HCT116 (cell line): ENCODE data around the gene SORL1. TPM values are rescaled to one million over a fixed set of nuclear protein-coding genes. Genes with fewer than 3 reads are reported as not detected.

Experiments used
- ATAC-seq: fragments of 200-7000 bp; cut with Tn5 transposase; 2 replicates; pipeline ENCODE4 v1.9.1; 2020; ENCODE audit warnings: mild to moderate bottlenecking, moderate library complexity
- BruUV-seq: library from RNA; stranded (reverse); fragments of 400-500 nt; replicated peaks from 2 replicates; lab custom pipeline; 2021; lab: Mats Ljungman, UMichigan
- CTCF ChIA-PET: fragments of 300-600 bp; sonication (Branson Sonifier 250); formaldehyde crosslinking; loops from one replicate; lab custom pipeline; 2021; ENCODE audit warnings: antibody characterized with exemption; lab: Charles Lee
- POLR2A ChIA-PET: fragments of 300-600, 350-600 bp; sonication (Branson Sonifier 250); formaldehyde crosslinking; loops from one replicate; lab custom pipeline; 2021; ENCODE audit warnings: antibody characterized with exemption; lab: Charles Lee
- RAD21 ChIA-PET, 2 experiments: fragments of 300-600 bp; sonication (Branson Sonifier 250); formaldehyde crosslinking; loops; one replicate each; lab custom pipeline; 2023; ENCODE audit warnings: low total read pairs in 2 of 2; ENCODE audit not compliant: uncharacterized antibody in 2 of 2, unreplicated experiment in 2 of 2, low non-redundant PET in 1 of 2; lab: Charles Lee
- DNase-seq: peaks from one replicate; pipeline ENCODE4 v3.0.0-alpha.2; 2010; ENCODE audit warnings: low read depth, low spot score
- H2AFZ ChIP-seq: fragments of 200-600 bp; shearing (Covaris generic), sonication (generic); 2 replicates; pipeline ENCODE4 v1.6.1; 2017; ENCODE audit warnings: low read depth, mixed run types, mixed read lengths, antibody characterized with exemption, low read length; ENCODE audit not compliant: poor library complexity, severe bottlenecking
- H3K27ac ChIP-seq: 2 replicates; pipeline ENCODE4 v1.5.1; 2012; ENCODE audit warnings: low read depth, low read length
- H3K27me3 ChIP-seq: fragments of 200-600 bp; sonication (generic); 2 replicates; pipeline ENCODE4 v1.6.1; 2016; ENCODE audit warnings: mixed run types, low read length, mixed read lengths; ENCODE audit not compliant: insufficient read depth
- H3K36me3 ChIP-seq, 2 experiments: fragments of 200-500 bp in 1 of 2; fragments of 200-600 bp in 1 of 2; sonication (Bioruptor generic) in 1 of 2; sonication (generic) in 1 of 2; 2 replicates each; pipeline versions ENCODE4 v1.5.1 to v1.6.1; 2014 to 2016; ENCODE audit warnings: low read length in 2 of 2, inconsistent platforms in 1 of 2, mixed read lengths in 1 of 2, mixed run types in 1 of 2; ENCODE audit not compliant: insufficient read depth in 2 of 2, control insufficient read depth in 1 of 2
- H3K4me1 ChIP-seq, 2 experiments: fragments of 200-600 bp in 1 of 2; sonication (generic) in 1 of 2; 2 replicates each; pipeline versions ENCODE4 v1.5.1 to v1.6.1; 2012 to 2017; ENCODE audit warnings: low read length in 2 of 2, inconsistent platforms in 1 of 2, mild to moderate bottlenecking in 1 of 2, mixed read lengths in 1 of 2, mixed run types in 1 of 2, moderate library complexity in 1 of 2; ENCODE audit not compliant: insufficient read depth in 2 of 2, control insufficient read depth in 1 of 2
- H3K4me2 ChIP-seq: fragments of 200-600 bp; sonication (generic); 2 replicates; pipeline ENCODE4 v1.6.1; 2017; ENCODE audit warnings: mixed run types, low read length, mixed read lengths
- H3K4me3 ChIP-seq, 2 experiments: fragments of 200-600 bp in 1 of 2; sonication (generic) in 1 of 2; replicated peaks in 1 of 2; 2 replicates each; pipeline ENCODE4 v1.5.1; 2011 to 2016; ENCODE audit warnings: low read length in 2 of 2, control low read depth in 1 of 2, low read depth in 1 of 2, mild to moderate bottlenecking in 1 of 2, mixed read lengths in 1 of 2, mixed run types in 1 of 2
- H3K79me2 ChIP-seq: fragments of 200-600 bp; sonication (generic); 2 replicates; pipeline ENCODE4 v1.6.1; 2017; ENCODE audit warnings: mild to moderate bottlenecking, mixed run types, low read length, moderate library complexity, mixed read lengths; ENCODE audit not compliant: insufficient read depth
- H3K9ac ChIP-seq: fragments of 200-600 bp; sonication (generic); 2 replicates; pipeline ENCODE4 v1.6.1; 2016; ENCODE audit warnings: low read length, mixed read lengths
- H3K9me2 ChIP-seq: fragments of 200-600 bp; sonication (generic), shearing (Covaris generic); 2 replicates; pipeline ENCODE4 v1.6.1; 2017; ENCODE audit warnings: mixed run types, mild to moderate bottlenecking, moderate library complexity; ENCODE audit not compliant: insufficient read depth
- H3K9me3 ChIP-seq, 2 experiments: fragments of 200-500 bp in 1 of 2; fragments of 200-600 bp in 1 of 2; sonication (Bioruptor generic) in 1 of 2; sonication (generic) in 1 of 2; 2 replicates each; pipeline ENCODE4 v1.6.1; 2014 to 2017; ENCODE audit warnings: low read length in 2 of 2, mixed read lengths in 2 of 2, inconsistent platforms in 1 of 2, low read depth in 1 of 2, mild to moderate bottlenecking in 1 of 2, mixed run types in 1 of 2, moderate library complexity in 1 of 2; ENCODE audit not compliant: control insufficient read depth in 1 of 2, insufficient read depth in 1 of 2
- H4K20me1 ChIP-seq: fragments of 200-600 bp; sonication (generic), shearing (Covaris generic); 2 replicates; pipeline ENCODE4 v1.6.1; 2017; ENCODE audit warnings: mixed run types, mild to moderate bottlenecking, moderate library complexity; ENCODE audit not compliant: insufficient read depth
- CEBPB ChIP-seq: IDR thresholded peaks from 2 replicates; pipeline ENCODE4 v1.6.1; 2012; ENCODE audit warnings: low read depth
- CTCF ChIP-seq, 3 experiments: fragments of 200-600 bp in 1 of 3; sonication (generic) in 1 of 3; IDR thresholded peaks in 2 of 3; conservative IDR thresholded peaks in 1 of 3; 2 replicates each; pipeline ENCODE4 v1.5.1; 2012 to 2017; ENCODE audit warnings: low read depth in 2 of 3, low read length in 2 of 3, antibody characterized with exemption in 1 of 3, borderline replicate concordance in 1 of 3, control low read depth in 1 of 3, mild to moderate bottlenecking in 1 of 3, mixed read lengths in 1 of 3, mixed run types in 1 of 3, moderate library complexity in 1 of 3; ENCODE audit not compliant: insufficient read depth in 1 of 3
- ELF1 ChIP-seq: IDR thresholded peaks from 2 replicates; pipeline ENCODE4 v1.6.1; 2012; ENCODE audit warnings: low read depth, borderline replicate concordance
- EZH2 ChIP-seq: fragments of 200-600 bp; sonication (generic); IDR thresholded peaks from 2 replicates; pipeline ENCODE4 v1.6.1; 2017; ENCODE audit warnings: antibody characterized with exemption, mixed run types
- POLR2A ChIP-seq: IDR thresholded peaks from 2 replicates; pipeline ENCODE4 v1.7.0; 2011; ENCODE audit warnings: borderline replicate concordance; ENCODE audit not compliant: insufficient read depth, insufficient read length; ENCODE audit errors: extremely low read depth
- POLR2AphosphoS5 ChIP-seq: IDR thresholded peaks from 2 replicates; pipeline ENCODE4 v1.6.1; 2011; ENCODE audit warnings: mild to moderate bottlenecking, low read depth, low read length, moderate library complexity
- RAD21 ChIP-seq: IDR thresholded peaks from 2 replicates; pipeline ENCODE4 v1.6.1; 2012; ENCODE audit warnings: low read depth, mild to moderate bottlenecking
- SIN3A ChIP-seq: IDR thresholded peaks from 2 replicates; pipeline ENCODE4 v1.6.1; 2012; ENCODE audit warnings: low read depth
- SRF ChIP-seq: IDR thresholded peaks from 2 replicates; pipeline ENCODE4 v1.6.1; 2012; ENCODE audit warnings: low read depth
- TCF7L2 ChIP-seq: IDR thresholded peaks from 2 replicates; pipeline ENCODE4 v1.7.0; 2011; ENCODE audit warnings: borderline replicate concordance, inconsistent platforms; ENCODE audit not compliant: insufficient read depth, insufficient read length; ENCODE audit errors: extremely low read depth
- ZNF274 ChIP-seq: fragments of 200-500 bp; sonication (Bioruptor generic); IDR thresholded peaks from 2 replicates; pipeline ENCODE4 v1.6.1; 2014; ENCODE audit warnings: mild to moderate bottlenecking, low read depth, low read length, inconsistent platforms
- intact Hi-C: fragments of 100-400 bp; cut with micrococcal nuclease; formaldehyde crosslinking; loops from 2 replicates; pipeline ENCODE4 v1.10.0; 2022
- total RNA-seq: library from RNA; stranded (reverse); gene quantifications from one replicate; pipeline ENCODE4 v1.2.1, GENCODE V29; 2021; ENCODE audit not compliant: unreplicated experiment

SORL1 gene
- total RNA-seq, 1 experiment from 2014 or later: 17.4 TPM

DNA sequence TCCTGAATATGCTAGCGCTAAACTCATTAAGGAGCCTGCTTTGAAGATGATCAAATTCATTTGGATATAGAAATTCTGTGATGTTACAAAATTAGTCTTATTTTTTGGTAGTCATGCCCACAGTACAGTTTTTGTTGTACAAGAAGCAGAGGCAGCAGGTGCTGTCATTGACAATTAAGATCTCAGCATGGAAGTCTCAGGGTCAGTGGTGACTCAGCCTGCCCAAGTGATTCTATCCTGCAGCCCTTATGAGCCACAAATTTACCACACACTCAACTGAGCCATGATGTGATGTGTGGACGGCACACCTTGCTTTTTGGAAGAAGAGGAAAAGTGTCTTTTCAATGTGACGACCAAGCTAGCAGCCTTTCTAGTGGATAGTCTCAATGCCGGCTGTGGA is 154.2 kb downstream of the SORL1 start:
- Histone ChIP-seq H3K79me2 (no peaks in the 10 kb centered on the region), H3K4me1 (no peaks in the 10 kb centered on the region), H3K4me2 (no peak overlapping the region), H3K9me3 (no peaks in the 10 kb centered on the region), H3K27ac (no peak overlapping the region), H3K9ac (no peak overlapping the region), H3K9me2 (no peaks in the 10 kb centered on the region), H4K20me1 (no peaks in the 10 kb centered on the region), H3K4me3 (no peak overlapping the region), H2AFZ (no peak overlapping the region), H3K36me3 (no peaks in the 10 kb centered on the region), H3K27me3 (no peaks in the 10 kb centered on the region)
- DNase-seq (no peak), ATAC-seq (no peak)
- ChIA-PET RAD21 (no interaction called here), CTCF (no interaction called here), POLR2A (no interaction called here)
- intact Hi-C loops: no loop called here
- TF ChIP-seq EZH2 (no peak), SRF (no peak), SIN3A (no peak), POLR2A (no peak), POLR2AphosphoS5 (no peak), ELF1 (no peak), ZNF274 (no peak), RAD21 (no peak), TCF7L2 (no peak)
- no TSS peak for BruUV-seq

DNA sequence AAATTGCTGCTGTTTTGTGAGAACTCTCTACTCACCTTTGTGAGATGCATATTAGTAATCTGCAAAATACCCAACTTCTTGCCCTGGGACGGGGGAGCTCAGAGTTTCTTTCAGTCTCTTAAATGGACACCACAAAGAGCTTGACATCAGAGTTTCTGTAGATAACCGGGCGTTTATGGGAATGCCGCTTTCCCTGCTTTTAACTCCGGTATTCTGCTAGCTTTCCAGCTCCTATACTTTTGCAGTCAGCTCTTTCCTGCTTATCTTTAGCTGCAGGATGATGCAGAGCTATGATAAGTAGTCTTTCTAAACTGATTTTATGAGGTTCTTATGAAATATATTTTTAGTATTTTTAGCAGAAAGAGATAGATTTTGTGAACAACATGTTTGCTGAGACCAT is 155.2 kb downstream of the SORL1 start:
- Histone ChIP-seq H3K9ac (no peak overlapping the region), H3K4me3 (no peak overlapping the region), H3K36me3 (no peaks in the 10 kb centered on the region), H3K9me2 (no peaks in the 10 kb centered on the region), H3K4me2 (no peak overlapping the region), H3K27me3 (no peaks in the 10 kb centered on the region), H3K9me3 (no peaks in the 10 kb centered on the region), H3K27ac (no peak overlapping the region)
- BruUV-seq: no TSS peak
- no peak for DNase-seq
- CTCF ChIA-PET: no interaction called here
- intact Hi-C loops: no loop called here
- no peak for TF ChIP-seq CTCF (IDR thresholded peaks at IDR 0.05 in 2 of 3, conservative IDR thresholded peaks at IDR 0.05 in 1 of 3; ENCODE audit: borderline replicate concordance in 1 of 3, insufficient read depth in 1 of 3, low read depth in 2 of 3, low read length in 2 of 3)
- TF ChIP-seq CEBPB: no peak
- TF ChIP-seq ELF1: no peak
- TF ChIP-seq, all 23 proteins: peak for 0
- ChIA-PET RAD21 (no interaction called here), POLR2A (interaction anchor here (0.6 kb wide), 1 partner anchor 1107 kb away, joined by 4 read pairs; no protein-coding TSS in a partner anchor)
- no peaks in the 10 kb centered on the region for H3K79me2 ChIP-seq
- H4K20me1 ChIP-seq: no peaks in the 10 kb centered on the region
- H3K4me1 ChIP-seq: no peaks in the 10 kb centered on the region
- ATAC-seq: no peak
- H2AFZ ChIP-seq: no peak overlapping the region
